Caco-2 (cell line): ENCODE data around the gene BOD1. TPM values are rescaled to one million over a fixed set of nuclear protein-coding genes. Genes with fewer than 3 reads are reported as not detected.

ENCODE experiments used
- BruUV-seq: library from RNA; stranded (reverse); fragments of 400-500 nt; replicated peaks from 2 replicates; lab custom pipeline; 2021; lab: Mats Ljungman, UMichigan
- CTCF ChIA-PET: fragments of 300-600 bp; sonication (Branson Sonifier 250); formaldehyde crosslinking; loops from one replicate; lab custom pipeline; 2022; ENCODE audit warnings: antibody characterized with exemption; lab: Charles Lee
- POLR2A ChIA-PET: fragments of 300-600 bp; sonication (Branson Sonifier 250); formaldehyde crosslinking; loops from one replicate; lab custom pipeline; 2022; ENCODE audit warnings: antibody characterized with exemption; lab: Charles Lee
- DNase-seq, 2 experiments: peaks; one replicate each; pipeline versions ENCODE4 v3.0.0 to v3.0.0-alpha.2; 2020 to 2022
- H3K27me3 ChIP-seq: replicated peaks from 2 replicates; pipeline ENCODE4 v1.6.0; 2011; ENCODE audit warnings: low read length; ENCODE audit not compliant: control insufficient read depth, insufficient read depth
- H3K36me3 ChIP-seq: 2 replicates; pipeline ENCODE4 v1.5.1; 2011; ENCODE audit warnings: low read length; ENCODE audit not compliant: control insufficient read depth, insufficient read depth
- H3K4me1 ChIP-seq: fragments of 250-450 bp; sonication (Bioruptor Pico); 2 replicates; pipeline ENCODE4 v1.5.1; 2020; ENCODE audit warnings: mild to moderate bottlenecking
- H3K4me3 ChIP-seq: 2 replicates; pipeline ENCODE4 v1.5.1; 2011; ENCODE audit warnings: low read depth, mild to moderate bottlenecking, control low read depth, low read length
- H3K9me3 ChIP-seq: fragments of 250-450 bp; sonication (Bioruptor Pico); 2 replicates; pipeline ENCODE4 v1.5.1; 2020; ENCODE audit warnings: mild to moderate bottlenecking, moderate library complexity
- H3K27ac Mint-ChIP-seq: one replicate; pipeline ENCODE4 v1.8.0; 2022; ENCODE audit warnings: mixed read lengths; ENCODE audit not compliant: unreplicated experiment
- H3K27me3 Mint-ChIP-seq: one replicate; pipeline ENCODE4 v1.8.0; 2022; ENCODE audit warnings: mixed read lengths; ENCODE audit not compliant: insufficient read depth, unreplicated experiment
- H3K36me3 Mint-ChIP-seq: one replicate; pipeline ENCODE4 v1.8.0; 2022; ENCODE audit warnings: mild to moderate bottlenecking, mixed read lengths; ENCODE audit not compliant: insufficient read depth, unreplicated experiment
- H3K4me1 Mint-ChIP-seq: one replicate; pipeline ENCODE4 v1.8.0; 2022; ENCODE audit warnings: low read depth, mixed read lengths; ENCODE audit not compliant: unreplicated experiment
- H3K4me3 Mint-ChIP-seq: one replicate; pipeline ENCODE4 v1.8.0; 2022; ENCODE audit warnings: mild to moderate bottlenecking, moderate library complexity, mixed read lengths; ENCODE audit not compliant: unreplicated experiment
- H3K9me3 Mint-ChIP-seq: one replicate; pipeline ENCODE4 v1.8.0; 2022; ENCODE audit warnings: mixed read lengths; ENCODE audit not compliant: unreplicated experiment
- CTCF ChIP-seq, 2 experiments: fragments of 200-600 bp in 1 of 2; IDR thresholded peaks; 1 replicate in 1 of 2; 2 replicates in 1 of 2; pipeline versions ENCODE4 v1.5.1 to v1.8.0; 2011 to 2022; ENCODE audit warnings: antibody characterized with exemption in 1 of 2, control low read depth in 1 of 2, inconsistent platforms in 1 of 2, low read depth in 1 of 2, low read length in 1 of 2, mild to moderate bottlenecking in 1 of 2, moderate library complexity in 1 of 2; ENCODE audit not compliant: insufficient read depth in 1 of 2, severe bottlenecking in 1 of 2, unreplicated experiment in 1 of 2
- intact Hi-C: fragments of 100-400 bp; cut with micrococcal nuclease; formaldehyde crosslinking; loops from one replicate; pipeline ENCODE4 v1.10.0; 2022; ENCODE audit not compliant: unreplicated experiment
- total RNA-seq: library from RNA; stranded (reverse); gene quantifications from 2 replicates; pipeline ENCODE4 v1.2.3, GENCODE V29; 2022

BOD1 gene
- total RNA-seq, 1 experiment from 2014 or later, result 120 TPM

- Mint-ChIP-seq H3K9me3 (peaks cover 11% of the 10 kb centered on the region), H3K27ac (no peak overlapping the region), H3K4me1 (peaks cover 11% of the 10 kb centered on the region), H3K36me3 (no peaks in the 10 kb centered on the region), H3K4me3 (no peak overlapping the region), H3K27me3 (no peaks in the 10 kb centered on the region)
- no peaks in the 10 kb centered on the region for H3K36me3 ChIP-seq
- H3K9me3 ChIP-seq, result peaks cover 9% of the 10 kb centered on the region; the same call in 1 of the 2 replicates
- H3K27me3 ChIP-seq, result no peaks in the 10 kb centered on the region
- ChIA-PET POLR2A (no interaction called here), CTCF (no interaction called here)
- TF ChIP-seq CTCF (IDR thresholded peaks at IDR 0.05; ENCODE audit: insufficient read depth in 1 of 2, low read depth in 1 of 2, low read length in 1 of 2, severe bottlenecking in 1 of 2, unreplicated experiment in 1 of 2), result no peak
- no peak overlapping the region for H3K4me3 ChIP-seq
- no TSS peak for BruUV-seq
- no peak for DNase-seq
- peaks cover 3% of the 10 kb centered on the region; the same call in 1 of the 2 replicates for H3K4me1 ChIP-seq
- intact Hi-C loops, result no loop called here
These were observed 40.5 kb downstream of the BOD1 start for GRCh38 chr5:173575985-173576384.

- ChIA-PET POLR2A (no interaction called here), CTCF (interaction anchor here (0.7 to 0.9 kb wide), 2 partner anchors 41 to 396 kb away, joined by 3 to 5 read pairs; no protein-coding TSS in a partner anchor)
- no peak overlapping the region for H3K27ac Mint-ChIP-seq
- Histone ChIP-seq H3K9me3 (peaks cover 9% of the 10 kb centered on the region; the same call in 1 of the 2 replicates), H3K4me3 (no peak overlapping the region), H3K36me3 (no peaks in the 10 kb centered on the region), H3K27me3 (no peaks in the 10 kb centered on the region), H3K4me1 (peaks cover 3% of the 10 kb centered on the region; the same call in 1 of the 2 replicates)
- TF ChIP-seq CTCF (IDR thresholded peaks at IDR 0.05; ENCODE audit: insufficient read depth in 1 of 2, low read depth in 1 of 2, low read length in 1 of 2, severe bottlenecking in 1 of 2, unreplicated experiment in 1 of 2), result no peak
- no peak for DNase-seq
- no peaks in the 10 kb centered on the region for H3K36me3 Mint-ChIP-seq
- H3K4me3 Mint-ChIP-seq, result no peak overlapping the region
- H3K9me3 Mint-ChIP-seq, result peaks cover 11% of the 10 kb centered on the region
- H3K27me3 Mint-ChIP-seq, result no peaks in the 10 kb centered on the region
- H3K4me1 Mint-ChIP-seq, result peaks cover 11% of the 10 kb centered on the region
- intact Hi-C loops, result no loop called here
- no TSS peak for BruUV-seq
These were observed 41.5 kb downstream of the BOD1 start for GRCh38 chr5:173574983-173575382.

- Mint-ChIP-seq H3K27me3 (no peaks in the 10 kb centered on the region), H3K4me3 (peak overlapping the region; percentile 44), H3K36me3 (no peaks in the 10 kb centered on the region), H3K4me1 (peaks cover 11% of the 10 kb centered on the region), H3K9me3 (no peaks in the 10 kb centered on the region), H3K27ac (peak overlapping the region; percentile 51)
- TF ChIP-seq CTCF (IDR thresholded peaks at IDR 0.05; ENCODE audit: insufficient read depth in 1 of 2, low read depth in 1 of 2, low read length in 1 of 2, severe bottlenecking in 1 of 2, unreplicated experiment in 1 of 2), result peak; percentile 91 to 97
- intact Hi-C loops, result loop anchor here (1.0 kb wide), 2 partner anchors 43 to 279 kb away; no protein-coding TSS in a partner anchor
- peaks cover 3% of the 10 kb centered on the region; the same call in 1 of the 2 replicates for H3K4me1 ChIP-seq
- no TSS peak for BruUV-seq
- peak overlapping the region; percentile 17; the same call in 1 of the 2 replicates for H3K4me3 ChIP-seq
- DNase-seq, result peak; percentile 70 to 85
- ChIA-PET CTCF (interaction anchor here (0.6 to 1.2 kb wide), 14 partner anchors 9 to 1256 kb away, joined by 3 to 9 read pairs (median 4); partner anchors contain the start of gene STC2), POLR2A (interaction anchor here (0.8 to 1.1 kb wide), 2 partner anchors 244 to 245 kb away, joined by 3 read pairs; partner anchors contain the start of gene STC2)
- H3K27me3 ChIP-seq, result no peaks in the 10 kb centered on the region
- no peaks in the 10 kb centered on the region for H3K36me3 ChIP-seq
- no peaks in the 10 kb centered on the region; the same call in 1 of the 2 replicates for H3K9me3 ChIP-seq
These were observed 43.1 kb downstream of the BOD1 start for GRCh38 chr5:173573126-173573960.
